ENCODE results near the gene SPSB2. TPM values are rescaled to one million over a fixed set of nuclear protein-coding genes. Genes with fewer than 3 reads are reported as not detected.

SPSB2 gene
- total and polyA plus RNA-seq, 9 of the 15 experiments (the other 6 are each of a cell fraction or from before 2014, with no cell fraction given), result 0.10 to 10.6 (median 1.9) TPM

GRCh38 chr12:6843118-6843902, 29.8 kb downstream of the SPSB2 start (continued):
- TF ChIP-seq GMEB1 (CRISPR knock-in tag; IDR thresholded peaks at IDR 0.05) (no peak), JUND (IDR thresholded peaks at IDR 0.05; ENCODE audit: borderline replicate concordance, low read depth, low read length) (0 out of 2 replicates have a peak, but pooled peaks have one; percentile 19), JUND (tag; IDR thresholded peaks at IDR 0.05; ENCODE audit: borderline replicate concordance, low read depth, low read length) (no peak; the same call in 2 of the 3 replicates), TEAD1 (CRISPR knock-in tag; IDR thresholded peaks at IDR 0.05) (no peak), CHAMP1 (IDR thresholded peaks at IDR 0.05) (no peak), ELK3 (CRISPR knock-in tag; IDR thresholded peaks at IDR 0.05) (no peak), HES1 (IDR thresholded peaks at IDR 0.05; ENCODE audit: low read depth) (no peak), MEF2A (IDR thresholded peaks at IDR 0.05; ENCODE audit: control insufficient read depth, low read depth, low read length) (no peak), TEAD4 (IDR thresholded peaks at IDR 0.05; ENCODE audit: low read length) (no peak), TEAD4 (CRISPR knock-in tag; IDR thresholded peaks at IDR 0.05; ENCODE audit: borderline replicate concordance) (no peak), LARP7 (IDR thresholded peaks at IDR 0.05) (no peak), ZBTB8A (IDR thresholded peaks at IDR 0.05; ENCODE audit: partially characterized antibody) (no peak), ELF1 (tag; IDR thresholded peaks at IDR 0.05) (peak; percentile 71), ZNF347 (CRISPR knock-in tag; IDR thresholded peaks at IDR 0.05; ENCODE audit: low read depth) (no peak)

Data from K562 (cell line).